Astrocyte of the cerebellum (primary cell): ENCODE data around the gene TMEM19.

ENCODE experiments used
- DNase-seq: peaks from one replicate; pipeline ENCODE4 v3.0.0-alpha.2; 2011; ENCODE audit warnings: low read depth
- H3K4me3 ChIP-seq: 2 replicates; pipeline ENCODE4 v1.5.1; 2011; ENCODE audit warnings: mild to moderate bottlenecking, low read depth, low read length, moderate library complexity
- in situ Hi-C: cut with HindIII; loops from 2 replicates; pipeline ENCODE4 v1.10.0; 2017; ENCODE audit warnings: low sequenced_read_pairs
- TF ChIP-seq, protein P1 (sequence below): IDR thresholded peaks from 2 replicates; pipeline ENCODE4 v1.5.1; 2012; ENCODE audit warnings: low read length, low read depth, moderate library complexity, mild to moderate bottlenecking; ENCODE audit errors: missing control alignments

TMEM19 gene

GRCh38 chr12:71642264-71642663, 43.6 kb upstream of the TMEM19 start:
- no peak for DNase-seq
- TF ChIP-seq, protein P1, sequence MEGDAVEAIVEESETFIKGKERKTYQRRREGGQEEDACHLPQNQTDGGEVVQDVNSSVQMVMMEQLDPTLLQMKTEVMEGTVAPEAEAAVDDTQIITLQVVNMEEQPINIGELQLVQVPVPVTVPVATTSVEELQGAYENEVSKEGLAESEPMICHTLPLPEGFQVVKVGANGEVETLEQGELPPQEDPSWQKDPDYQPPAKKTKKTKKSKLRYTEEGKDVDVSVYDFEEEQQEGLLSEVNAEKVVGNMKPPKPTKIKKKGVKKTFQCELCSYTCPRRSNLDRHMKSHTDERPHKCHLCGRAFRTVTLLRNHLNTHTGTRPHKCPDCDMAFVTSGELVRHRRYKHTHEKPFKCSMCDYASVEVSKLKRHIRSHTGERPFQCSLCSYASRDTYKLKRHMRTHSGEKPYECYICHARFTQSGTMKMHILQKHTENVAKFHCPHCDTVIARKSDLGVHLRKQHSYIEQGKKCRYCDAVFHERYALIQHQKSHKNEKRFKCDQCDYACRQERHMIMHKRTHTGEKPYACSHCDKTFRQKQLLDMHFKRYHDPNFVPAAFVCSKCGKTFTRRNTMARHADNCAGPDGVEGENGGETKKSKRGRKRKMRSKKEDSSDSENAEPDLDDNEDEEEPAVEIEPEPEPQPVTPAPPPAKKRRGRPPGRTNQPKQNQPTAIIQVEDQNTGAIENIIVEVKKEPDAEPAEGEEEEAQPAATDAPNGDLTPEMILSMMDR = no peak
- in situ Hi-C loops = no loop called here
- H3K4me3 ChIP-seq = no peak overlapping the region

DNA sequence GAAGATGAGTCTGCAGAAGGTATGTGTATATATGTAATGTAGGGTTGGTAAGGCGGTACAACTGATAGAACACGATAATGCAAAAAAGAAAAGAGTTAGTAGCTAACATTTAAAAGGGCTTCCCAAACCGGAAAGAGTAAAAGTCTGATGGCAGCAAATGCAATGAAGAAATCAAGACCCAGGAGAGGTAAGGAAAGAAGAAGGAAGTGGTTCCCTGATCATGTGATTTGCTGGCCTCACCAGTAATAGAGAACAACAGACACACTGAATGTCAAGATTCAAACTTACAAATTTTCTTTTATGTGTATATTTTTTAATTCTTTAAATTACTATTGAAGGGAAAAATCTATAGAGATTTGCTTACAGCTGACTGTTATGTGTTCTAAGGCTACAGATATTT, 40.6 kb upstream of the TMEM19 start:
- no peak overlapping the region for H3K4me3 ChIP-seq
- no peak for DNase-seq
- in situ Hi-C loops = no loop called here
- TF ChIP-seq, protein P1 = no peak

DNA sequence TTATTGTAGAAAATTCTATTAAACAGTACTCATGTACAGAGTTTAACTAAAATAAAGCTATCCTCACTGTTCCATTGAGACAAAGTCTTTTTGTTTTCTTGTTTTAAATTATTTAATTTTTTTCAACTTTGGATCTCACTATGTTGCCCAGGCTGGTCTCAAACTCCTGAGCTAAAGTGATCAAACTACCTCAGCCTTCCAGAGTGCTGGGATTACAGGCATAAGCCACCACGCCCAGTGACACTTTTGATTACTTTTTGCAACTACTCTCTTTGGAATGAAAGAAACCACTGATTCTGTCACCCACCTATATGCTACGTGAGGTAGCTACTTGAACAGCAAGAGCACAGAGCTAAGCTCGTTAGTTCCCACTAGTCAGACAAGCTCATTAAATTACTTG, 39.4 kb upstream of the TMEM19 start:
- no peak overlapping the region for H3K4me3 ChIP-seq
- in situ Hi-C loops = no loop called here
- TF ChIP-seq, protein P1 = no peak
- DNase-seq = no peak

DNA sequence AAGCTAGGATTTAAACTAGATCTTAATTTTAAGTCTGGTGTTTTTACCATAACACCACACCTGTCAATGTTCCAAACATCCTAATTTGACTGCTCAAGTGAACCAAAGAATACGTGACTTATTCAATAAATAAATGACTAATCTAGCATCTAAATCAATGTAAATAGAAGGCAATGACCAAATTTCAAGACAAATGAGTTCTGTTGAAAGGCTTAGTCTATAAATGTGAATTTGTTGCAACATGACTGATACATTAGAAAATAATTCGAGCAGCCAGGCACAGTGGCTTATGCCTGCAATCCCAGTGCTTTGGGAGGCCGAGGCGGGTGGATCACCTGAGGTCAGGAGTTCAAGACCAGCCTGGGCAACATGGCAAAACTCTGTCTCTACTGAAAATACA, 37.3 kb upstream of the TMEM19 start:
- TF ChIP-seq, protein P1 = no peak
- no peak for DNase-seq
- in situ Hi-C loops = no loop called here
- no peak overlapping the region for H3K4me3 ChIP-seq

GRCh38 chr12:71649401-71649800, 36.5 kb upstream of the TMEM19 start:
- TF ChIP-seq, protein P1 = no peak
- no peak overlapping the region for H3K4me3 ChIP-seq
- no peak for DNase-seq
- in situ Hi-C loops = no loop called here

- in situ Hi-C loops = no loop called here
- DNase-seq = no peak
- H3K4me3 ChIP-seq = no peak overlapping the region
- TF ChIP-seq, protein P1 = no peak
Observed at GRCh38 chr12:71652656-71653055, 33.2 kb upstream of the TMEM19 start.

DNA sequence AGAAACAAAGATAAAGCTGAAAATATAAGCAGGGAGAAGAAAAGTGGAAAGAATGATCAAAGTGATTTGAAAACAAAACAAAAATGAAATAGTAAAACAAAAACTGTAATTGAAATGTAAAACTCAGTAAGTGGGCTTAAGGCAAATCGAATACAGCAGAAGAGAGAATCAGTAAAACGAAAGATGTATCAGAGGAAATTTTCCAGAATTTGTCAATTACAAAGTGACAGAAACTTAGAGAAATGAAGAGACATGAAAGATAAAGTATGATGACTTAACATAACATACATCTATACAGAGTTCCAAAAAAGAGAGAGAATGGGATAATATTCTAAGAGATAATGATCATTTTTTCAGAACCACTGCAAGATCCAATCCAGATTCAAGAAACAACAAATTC, 32.7 kb upstream of the TMEM19 start:
- H3K4me3 ChIP-seq = no peak overlapping the region
- TF ChIP-seq, protein P1 = no peak
- in situ Hi-C loops = no loop called here
- DNase-seq = no peak
